Neural progenitor cell (in vitro differentiated cells): ENCODE measurements around the gene SCFD2. TPM values are rescaled to one million over a fixed set of nuclear protein-coding genes. Genes with fewer than 3 reads are reported as not detected.

Experiments used
- DNase-seq: peaks from one replicate; pipeline ENCODE4 v3.0.0-alpha.2; 2016; ENCODE audit warnings: low spot score
- H2AFZ ChIP-seq: fragments of 200-600 bp; sonication (generic); replicated peaks from 2 replicates; pipeline ENCODE4 v1.6.1; 2016; ENCODE audit warnings: antibody characterized with exemption
- H3F3A ChIP-seq: fragments of 200-600 bp; sonication (generic); 2 replicates; pipeline ENCODE4 v1.6.1; 2016; ENCODE audit warnings: antibody characterized with exemption, low read depth
- H3K27ac ChIP-seq: fragments of 200-600 bp; sonication (generic); 2 replicates; pipeline ENCODE4 v1.5.1; 2016; ENCODE audit warnings: mild to moderate bottlenecking
- H3K27me3 ChIP-seq: fragments of 200-600 bp; sonication (generic); 2 replicates; pipeline ENCODE4 v1.6.1; 2016; ENCODE audit warnings: mild to moderate bottlenecking, moderate library complexity
- H3K36me3 ChIP-seq: fragments of 200-600 bp; sonication (generic); 2 replicates; pipeline ENCODE4 v1.5.1; 2016
- H3K4me1 ChIP-seq: fragments of 200-600 bp; sonication (generic); 2 replicates; pipeline ENCODE4 v1.6.1; 2016; ENCODE audit warnings: mixed run types
- H3K4me2 ChIP-seq: fragments of 200-600 bp; sonication (generic); 2 replicates; pipeline ENCODE4 v1.6.1; 2016
- H3K4me3 ChIP-seq: fragments of 200-600 bp; sonication (generic); 2 replicates; pipeline ENCODE4 v1.5.1; 2016
- H3K79me2 ChIP-seq: fragments of 200-600 bp; sonication (generic); 2 replicates; pipeline ENCODE4 v1.6.1; 2016; ENCODE audit warnings: low read depth
- H3K9ac ChIP-seq: fragments of 200-600 bp; sonication (generic); 2 replicates; pipeline ENCODE4 v1.6.1; 2016
- H3K9me3 ChIP-seq: fragments of 200-600 bp; sonication (generic); 2 replicates; pipeline ENCODE4 v1.5.1; 2016; ENCODE audit warnings: low read depth
- H4K20me1 ChIP-seq: fragments of 200-600 bp; sonication (generic); 2 replicates; pipeline ENCODE4 v1.6.1; 2016; ENCODE audit warnings: low read depth
- H3K27ac Mint-ChIP-seq: 3 replicates; pipeline ENCODE4 v1.8.0; 2021; ENCODE audit warnings: mixed read lengths
- H3K27me3 Mint-ChIP-seq: 2 replicates; pipeline ENCODE4 v1.8.0; 2022; ENCODE audit warnings: low read depth, mild to moderate bottlenecking, inconsistent platforms, moderate library complexity, mixed read lengths; ENCODE audit not compliant: insufficient read depth
- H3K36me3 Mint-ChIP-seq: 3 replicates; pipeline ENCODE4 v1.8.0; 2021; ENCODE audit warnings: mixed read lengths
- H3K4me1 Mint-ChIP-seq: 3 replicates; pipeline ENCODE4 v1.8.0; 2021; ENCODE audit warnings: mixed read lengths
- H3K4me3 Mint-ChIP-seq: 3 replicates; pipeline ENCODE4 v1.8.0; 2021; ENCODE audit warnings: mild to moderate bottlenecking, moderate library complexity, mixed read lengths
- H3K9me3 Mint-ChIP-seq: 3 replicates; pipeline ENCODE4 v1.8.0; 2020; ENCODE audit warnings: mixed read lengths
- EZH2 ChIP-seq: fragments of 200-600 bp; sonication (generic); IDR thresholded peaks from 2 replicates; pipeline ENCODE4 v1.6.1; 2017; ENCODE audit warnings: antibody characterized with exemption, mild to moderate bottlenecking, moderate library complexity
- EZH2phosphoT487 ChIP-seq: fragments of 200-600 bp; sonication (generic); IDR thresholded peaks from 2 replicates; pipeline ENCODE4 v1.6.1; 2017; ENCODE audit warnings: antibody characterized with exemption
- total RNA-seq: library from RNA; depleted of rRNA; stranded (reverse); fragments of >200 nt; gene quantifications from 2 replicates; pipeline ENCODE4 v1.2.3, GENCODE V29; 2015; ENCODE audit warnings: low replicate concordance
- TF ChIP-seq, protein P1 (sequence below): fragments of 200-600 bp; sonication (generic); IDR thresholded peaks from 2 replicates; pipeline ENCODE4 v1.5.1; 2017; ENCODE audit warnings: antibody characterized with exemption, mild to moderate bottlenecking

SCFD2 gene
- total RNA-seq, 1 donor from 2014 or later, result 4.8 TPM

DNA sequence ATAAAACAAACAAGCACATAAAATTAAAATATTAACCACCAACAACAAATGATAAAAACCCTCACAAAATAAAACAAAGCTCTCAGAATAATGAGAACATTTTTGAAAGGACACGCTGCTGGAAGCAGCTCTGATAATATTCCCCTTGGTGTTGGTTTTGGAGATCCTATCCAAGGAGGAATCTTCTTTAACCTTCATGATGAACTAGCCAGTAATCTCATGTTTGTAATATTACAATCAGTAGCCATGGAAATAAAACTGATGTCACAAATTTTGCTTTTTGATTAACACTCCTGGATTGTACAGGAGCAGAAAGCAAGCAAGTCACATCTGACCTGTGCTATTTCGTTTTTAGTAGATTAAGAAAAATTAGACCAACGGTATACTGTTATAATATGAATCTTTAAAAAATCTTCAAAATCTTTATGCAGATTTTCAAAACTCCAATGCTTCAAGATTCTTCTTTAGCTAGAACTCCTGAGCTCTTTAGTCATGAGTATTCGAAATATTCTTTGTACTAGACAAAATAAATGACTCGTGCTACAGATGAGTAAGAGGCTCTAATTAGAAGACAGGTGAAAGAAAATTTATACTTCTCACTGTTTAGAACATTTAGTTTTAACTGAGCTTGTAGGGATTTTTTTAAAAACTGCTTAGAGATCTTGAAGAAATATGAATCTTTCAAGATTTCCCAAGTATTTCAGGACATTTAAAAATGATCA is 349.6 kb downstream of the SCFD2 start:
- Histone ChIP-seq H3F3A (no peaks in the 10 kb centered on the region), H3K27me3 (no peaks in the 10 kb centered on the region), H3K4me2 (no peak overlapping the region), H3K4me1 (no peaks in the 10 kb centered on the region), H3K9me3 (no peaks in the 10 kb centered on the region), H2AFZ (no peak overlapping the region), H3K36me3 (no peaks in the 10 kb centered on the region), H3K27ac (no peak overlapping the region), H3K4me3 (no peak overlapping the region), H3K79me2 (no peaks in the 10 kb centered on the region), H4K20me1 (no peaks in the 10 kb centered on the region), H3K9ac (no peak overlapping the region)
- no peak overlapping the region for H3K27ac Mint-ChIP-seq
- TF ChIP-seq EZH2 (no peak), EZH2phosphoT487 (no peak)
- TF ChIP-seq, protein P1, sequence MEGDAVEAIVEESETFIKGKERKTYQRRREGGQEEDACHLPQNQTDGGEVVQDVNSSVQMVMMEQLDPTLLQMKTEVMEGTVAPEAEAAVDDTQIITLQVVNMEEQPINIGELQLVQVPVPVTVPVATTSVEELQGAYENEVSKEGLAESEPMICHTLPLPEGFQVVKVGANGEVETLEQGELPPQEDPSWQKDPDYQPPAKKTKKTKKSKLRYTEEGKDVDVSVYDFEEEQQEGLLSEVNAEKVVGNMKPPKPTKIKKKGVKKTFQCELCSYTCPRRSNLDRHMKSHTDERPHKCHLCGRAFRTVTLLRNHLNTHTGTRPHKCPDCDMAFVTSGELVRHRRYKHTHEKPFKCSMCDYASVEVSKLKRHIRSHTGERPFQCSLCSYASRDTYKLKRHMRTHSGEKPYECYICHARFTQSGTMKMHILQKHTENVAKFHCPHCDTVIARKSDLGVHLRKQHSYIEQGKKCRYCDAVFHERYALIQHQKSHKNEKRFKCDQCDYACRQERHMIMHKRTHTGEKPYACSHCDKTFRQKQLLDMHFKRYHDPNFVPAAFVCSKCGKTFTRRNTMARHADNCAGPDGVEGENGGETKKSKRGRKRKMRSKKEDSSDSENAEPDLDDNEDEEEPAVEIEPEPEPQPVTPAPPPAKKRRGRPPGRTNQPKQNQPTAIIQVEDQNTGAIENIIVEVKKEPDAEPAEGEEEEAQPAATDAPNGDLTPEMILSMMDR, result no peak
- H3K4me1 Mint-ChIP-seq, result peaks cover 50% of the 10 kb centered on the region
- H3K36me3 Mint-ChIP-seq, result no peaks in the 10 kb centered on the region
- H3K27me3 Mint-ChIP-seq, result peaks cover 4% of the 10 kb centered on the region
- H3K4me3 Mint-ChIP-seq, result no peak overlapping the region
- no peaks in the 10 kb centered on the region for H3K9me3 Mint-ChIP-seq
- DNase-seq, result no peak

DNA sequence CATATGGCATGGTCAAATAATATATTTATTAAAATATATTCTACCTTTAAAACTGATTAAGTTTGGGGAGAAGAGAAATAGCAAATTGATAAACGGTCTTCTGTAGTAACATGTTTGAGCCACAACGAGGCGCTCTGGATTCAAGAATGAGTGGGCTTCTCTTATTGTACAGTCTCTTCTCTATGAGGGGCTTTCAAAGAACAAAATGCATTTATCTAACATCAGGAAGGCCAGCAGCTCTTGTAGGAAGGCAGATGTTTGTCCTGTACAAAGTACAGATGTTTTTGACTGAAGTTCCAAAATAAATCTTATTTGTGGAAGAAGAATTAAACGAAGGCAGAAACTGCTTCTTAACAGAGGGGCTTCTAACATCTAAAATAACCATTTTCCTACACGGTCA is 350.2 kb downstream of the SCFD2 start:
- Mint-ChIP-seq H3K4me3 (no peak overlapping the region), H3K27ac (no peak overlapping the region), H3K36me3 (no peaks in the 10 kb centered on the region), H3K9me3 (no peaks in the 10 kb centered on the region), H3K4me1 (peaks cover 53% of the 10 kb centered on the region), H3K27me3 (peaks cover 4% of the 10 kb centered on the region)
- H3K36me3 ChIP-seq, result no peaks in the 10 kb centered on the region
- H3K79me2 ChIP-seq, result no peaks in the 10 kb centered on the region
- H3K27ac ChIP-seq, result no peak overlapping the region
- no peaks in the 10 kb centered on the region for H3K4me1 ChIP-seq
- no peaks in the 10 kb centered on the region for H3F3A ChIP-seq
- no peak overlapping the region for H3K4me2 ChIP-seq
- H3K9ac ChIP-seq, result no peak overlapping the region
- TF ChIP-seq EZH2phosphoT487, result no peak
- TF ChIP-seq, protein P1, result peak; percentile 81
- no peak overlapping the region for H2AFZ ChIP-seq
- no peaks in the 10 kb centered on the region for H3K9me3 ChIP-seq
- H3K27me3 ChIP-seq, result no peaks in the 10 kb centered on the region
- no peak overlapping the region for H3K4me3 ChIP-seq
- peak; percentile 66 for DNase-seq
- H4K20me1 ChIP-seq, result no peaks in the 10 kb centered on the region

DNA sequence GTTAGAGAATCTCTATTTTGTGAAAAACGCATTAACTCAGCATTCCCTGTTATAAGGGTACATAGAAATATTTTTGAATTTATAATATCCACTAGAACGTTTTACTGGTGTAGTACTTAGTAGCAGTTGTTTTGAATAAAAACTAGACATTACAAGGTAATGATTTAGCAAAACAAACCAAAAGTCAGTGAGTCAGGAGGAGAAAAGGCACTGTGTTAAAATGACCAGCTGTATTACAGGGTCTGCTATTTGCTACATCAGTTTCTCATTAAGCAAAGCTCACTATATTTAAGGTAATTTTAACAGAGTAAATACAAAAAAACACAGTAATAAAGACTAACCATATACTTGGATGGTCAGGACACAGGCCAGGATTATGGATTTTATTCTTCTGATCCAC is 351.0 kb downstream of the SCFD2 start:
- TF ChIP-seq EZH2 (no peak), EZH2phosphoT487 (no peak)
- TF ChIP-seq, protein P1, result no peak
- Mint-ChIP-seq H3K27ac (no peak overlapping the region), H3K36me3 (no peaks in the 10 kb centered on the region), H3K27me3 (peaks cover 4% of the 10 kb centered on the region), H3K4me3 (no peak overlapping the region), H3K4me1 (peaks cover 52% of the 10 kb centered on the region), H3K9me3 (no peaks in the 10 kb centered on the region)
- Histone ChIP-seq H3K9ac (no peak overlapping the region), H2AFZ (no peak overlapping the region), H3K36me3 (no peaks in the 10 kb centered on the region), H3K4me1 (no peaks in the 10 kb centered on the region), H3F3A (no peaks in the 10 kb centered on the region), H3K4me2 (no peak overlapping the region), H3K27ac (no peak overlapping the region), H3K27me3 (no peaks in the 10 kb centered on the region), H3K9me3 (no peaks in the 10 kb centered on the region), H3K4me3 (no peak overlapping the region), H4K20me1 (no peaks in the 10 kb centered on the region), H3K79me2 (no peaks in the 10 kb centered on the region)
- no peak for DNase-seq
